GM18499 (cell line): ENCODE results near the gene ACER3.
"Not testable (repeated sequence)": the region's sequence is repeated elsewhere in the genome, so short reads cannot be mapped to it uniquely, and the experiment has no call there.

Source experiments
- ATAC-seq: cut with Tn5 transposase; IDR thresholded peaks from one replicate; pipeline ENCODE4 v1.9.1; 2021; ENCODE audit warnings: moderate number of reproducible peaks; ENCODE audit not compliant: insufficient read depth, unreplicated experiment

ACER3 gene

GRCh38 chr11:76978818-76979217 is 118.1 kb downstream of the ACER3 start:
- no peak for ATAC-seq

- ATAC-seq, result no peak
Measured at GRCh38 chr11:76980196-76980595, 119.5 kb downstream of the ACER3 start.

- no peak for ATAC-seq
Measured at GRCh38 chr11:76984743-76985142, 124.0 kb downstream of the ACER3 start.

- ATAC-seq, result no peak
Measured at GRCh38 chr11:76987203-76987602, 126.5 kb downstream of the ACER3 start.

GRCh38 chr11:76990628-76991027 is 129.9 kb downstream of the ACER3 start:
- ATAC-seq, result no peak

GRCh38 chr11:76995081-76995576 is 134.4 kb downstream of the ACER3 start:
- ATAC-seq, result no peak

- no peak for ATAC-seq
Measured at GRCh38 chr11:76997512-76997911, 136.8 kb downstream of the ACER3 start.

GRCh38 chr11:76999597-76999996 is 138.9 kb downstream of the ACER3 start:
- ATAC-seq, result no peak

GRCh38 chr11:77001613-77002012 is 140.9 kb downstream of the ACER3 start:
- no peak for ATAC-seq

- no peak for ATAC-seq
Measured at GRCh38 chr11:77002776-77003175, 142.1 kb downstream of the ACER3 start.

GRCh38 chr11:77003963-77004362 is 143.2 kb downstream of the ACER3 start:
- ATAC-seq, result no peak

GRCh38 chr11:77009533-77010160 is 148.9 kb downstream of the ACER3 start:
- no peak for ATAC-seq

GRCh38 chr11:77014669-77015068 is 154.0 kb downstream of the ACER3 start:
- ATAC-seq, result no peak

- ATAC-seq, result not testable (repeated sequence)
Measured at GRCh38 chr11:77018396-77018924, 157.7 kb downstream of the ACER3 start.

GRCh38 chr11:77019976-77020595 is 159.4 kb downstream of the ACER3 start:
- ATAC-seq, result no peak

- no peak for ATAC-seq
Measured at GRCh38 chr11:77020734-77021133, 160.0 kb downstream of the ACER3 start.

- no peak for ATAC-seq
Measured at GRCh38 chr11:77024745-77025144, 164.0 kb downstream of the ACER3 start.

- no peak for ATAC-seq
Measured at GRCh38 chr11:77026221-77026620, 165.5 kb downstream of the ACER3 start.

- no peak for ATAC-seq
Measured at GRCh38 chr11:77026743-77027142, 166.0 kb downstream of the ACER3 start.

- no peak for ATAC-seq
Measured at GRCh38 chr11:77027275-77027674, 166.6 kb downstream of the ACER3 start.

GRCh38 chr11:77029829-77030228 is 169.1 kb downstream of the ACER3 start:
- ATAC-seq, result no peak
